HG03354 (cell line): ENCODE data around the gene INTS6.

Experiments used
- ATAC-seq: cut with Tn5 transposase; IDR thresholded peaks from one replicate; pipeline ENCODE4 v1.9.1; 2021; ENCODE audit warnings: mild to moderate bottlenecking; ENCODE audit not compliant: unreplicated experiment, poor library complexity, severe bottlenecking

INTS6 gene

DNA sequence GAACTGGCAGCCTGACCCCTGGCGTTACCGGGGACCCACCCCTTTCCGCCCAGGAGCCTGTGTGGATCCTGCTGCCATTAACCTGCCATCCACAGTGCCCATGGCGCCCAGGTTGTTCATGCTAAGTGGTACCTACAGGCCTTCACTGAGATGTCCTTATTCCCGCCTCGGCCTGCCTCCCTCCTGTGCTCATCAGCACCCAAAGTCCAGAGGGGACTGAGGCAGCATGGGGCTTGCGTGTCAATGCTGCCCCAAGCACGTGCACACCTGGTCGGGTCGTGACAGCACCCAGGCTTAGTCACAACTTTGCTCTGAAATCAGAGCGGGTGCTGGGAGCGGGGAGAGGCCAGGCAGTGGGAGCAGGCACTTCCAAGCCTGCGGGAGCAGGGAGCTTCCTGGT is 3.7 kb upstream of the INTS6 start:
- no peak for ATAC-seq

DNA sequence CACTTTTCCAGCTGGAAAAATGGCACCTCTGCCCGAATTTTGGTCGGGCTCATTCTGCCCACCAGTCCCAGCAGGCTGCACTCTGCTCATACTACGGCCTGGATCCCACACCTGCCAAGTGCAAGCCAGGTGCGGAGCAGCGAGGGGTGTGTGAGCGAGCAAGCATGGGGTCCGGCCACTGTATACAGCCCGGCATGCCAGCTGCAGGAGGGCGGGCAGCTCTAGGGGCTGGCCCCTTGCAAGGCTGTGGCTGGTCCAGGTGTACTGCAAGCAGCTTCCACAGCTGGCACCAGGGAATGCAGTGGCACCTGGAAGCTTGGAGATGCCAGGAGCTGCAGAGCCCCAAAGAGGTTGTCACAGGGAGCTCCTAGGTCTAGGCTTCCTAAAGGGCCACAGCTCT is 2.7 kb upstream of the INTS6 start:
- ATAC-seq = no peak

DNA sequence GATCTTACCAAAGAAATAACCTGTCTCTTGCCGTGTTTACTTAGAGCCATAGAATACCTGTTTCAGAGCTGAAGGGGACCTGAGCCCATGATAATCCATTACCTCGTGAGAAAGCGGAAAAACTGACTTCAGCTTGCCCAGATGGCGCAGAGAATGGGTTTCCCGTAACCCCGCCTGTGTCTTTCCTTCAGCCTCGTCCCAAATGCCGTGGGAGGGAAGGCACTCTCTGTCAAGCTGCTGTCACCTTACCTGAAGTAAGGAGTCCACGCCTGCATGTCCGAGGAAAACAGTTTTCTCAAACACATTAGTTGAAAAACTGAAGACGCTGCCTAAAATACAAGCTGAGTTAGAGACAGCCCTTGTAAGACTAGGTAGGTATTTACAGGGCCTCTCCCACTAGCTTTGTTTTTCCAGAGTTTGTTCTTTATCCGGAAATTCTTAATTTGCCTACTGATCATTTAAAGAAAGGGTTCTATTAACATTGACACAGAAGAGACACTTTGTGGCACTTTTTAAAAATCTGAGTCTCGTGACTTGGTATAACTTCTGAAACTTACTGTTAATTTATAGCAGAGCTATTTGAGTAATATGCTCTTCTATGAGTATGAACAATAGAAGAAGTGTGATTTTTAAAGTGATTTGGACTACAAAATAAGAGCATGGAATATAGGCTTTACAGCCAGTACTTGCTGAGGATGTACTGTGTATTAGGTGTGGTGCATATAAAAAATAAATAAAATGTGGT is 1.3 kb upstream of the INTS6 start:
- ATAC-seq = no peak

DNA sequence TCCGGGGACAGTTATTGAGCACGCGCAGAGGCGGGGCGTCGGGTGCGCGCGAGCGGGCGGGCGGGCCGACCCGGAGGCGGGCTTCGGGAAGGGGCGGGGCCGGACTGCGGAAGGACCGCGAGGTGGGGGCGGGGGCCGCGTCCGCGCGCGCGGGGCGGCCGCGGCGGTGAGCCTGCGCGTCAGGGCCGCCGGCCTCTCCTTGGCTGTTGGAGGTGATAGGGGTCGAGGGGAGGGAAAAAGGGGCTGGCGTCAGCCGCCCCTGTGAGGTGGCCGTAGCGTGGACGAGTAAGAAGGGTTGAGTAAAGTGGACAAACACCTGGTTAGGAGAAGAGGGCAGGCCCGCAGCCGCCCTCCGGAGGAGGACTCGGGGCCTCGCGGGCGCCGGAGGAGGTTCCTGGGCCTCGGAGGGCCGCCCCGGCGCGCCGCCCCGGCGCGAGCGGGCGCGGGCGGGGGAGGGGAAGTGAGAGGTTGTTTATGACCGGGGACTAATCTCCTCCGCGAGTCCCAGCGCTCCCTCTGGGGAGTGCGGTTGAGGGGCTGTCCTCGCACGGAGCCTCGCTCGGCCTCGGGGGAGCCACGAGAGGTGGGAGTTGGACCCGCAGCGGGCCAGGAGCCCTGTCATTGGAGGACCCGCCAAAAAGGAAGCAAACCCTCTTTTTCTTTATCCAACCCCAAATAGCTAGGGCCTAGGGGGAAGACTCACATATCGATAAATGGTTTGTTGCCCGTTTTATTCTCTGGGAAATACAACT is 547 bp upstream of the INTS6 start:
- peak; percentile 40 for ATAC-seq

DNA sequence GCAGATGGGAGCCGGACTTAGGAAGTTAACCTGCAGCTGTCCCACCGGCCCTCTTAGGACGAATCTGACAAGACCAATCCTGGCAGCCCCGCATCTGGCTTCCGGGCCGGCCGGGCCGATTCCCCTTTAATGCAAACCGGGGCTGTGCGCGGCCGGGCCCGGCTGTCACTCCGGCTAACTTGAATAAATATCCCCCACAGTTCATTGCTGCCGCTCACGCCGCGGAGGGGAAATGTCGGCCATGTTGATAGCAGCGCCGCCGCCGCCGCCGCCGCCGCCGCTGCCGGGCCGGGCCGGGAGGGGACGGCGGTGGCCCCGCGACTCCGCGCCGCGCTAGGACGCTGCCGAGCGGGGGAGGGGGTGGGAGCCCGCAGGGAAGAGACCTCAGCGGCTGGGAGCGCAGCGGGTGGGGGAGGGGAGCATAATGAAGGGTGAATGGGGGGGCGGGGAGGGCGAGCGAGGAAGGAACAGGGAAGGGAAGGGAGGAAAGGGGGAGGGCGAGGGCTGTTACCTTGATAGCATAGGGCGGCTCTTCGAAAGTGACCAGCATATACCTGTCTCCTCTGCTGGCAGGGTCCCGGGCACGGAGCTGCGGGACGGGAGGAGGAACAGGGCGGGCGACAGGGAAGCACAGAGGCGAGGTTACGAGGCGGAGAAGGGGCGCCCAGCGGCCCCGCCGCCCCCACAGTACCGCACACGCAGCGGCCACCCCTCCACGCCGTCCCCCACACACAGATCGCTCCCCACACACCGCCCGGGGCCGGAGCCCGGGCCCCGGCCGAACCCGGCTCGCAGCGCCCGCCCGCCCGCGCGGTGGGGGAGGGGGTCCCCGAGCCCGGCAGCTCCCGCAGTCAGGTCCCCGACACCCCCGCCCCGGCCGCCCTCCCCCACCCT is 1.1 kb downstream of the INTS6 start:
- ATAC-seq = peak; percentile 41

DNA sequence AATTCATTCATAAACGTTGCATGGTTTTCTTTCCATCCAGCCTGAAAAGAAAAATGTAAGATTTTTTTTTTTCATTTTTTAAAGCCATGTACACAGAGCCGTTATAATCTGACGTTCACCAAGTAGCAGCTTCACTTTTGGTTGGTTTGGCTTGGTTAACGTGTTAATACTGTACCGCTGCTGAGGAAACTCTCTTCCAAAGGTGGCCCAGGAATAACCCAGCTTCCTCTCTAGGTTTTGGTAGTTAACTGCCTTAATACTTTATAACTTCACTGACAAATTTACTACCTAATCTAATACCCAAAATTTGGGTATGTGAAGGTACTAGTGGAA is 1.7 kb downstream of the INTS6 start:
- ATAC-seq = no peak

DNA sequence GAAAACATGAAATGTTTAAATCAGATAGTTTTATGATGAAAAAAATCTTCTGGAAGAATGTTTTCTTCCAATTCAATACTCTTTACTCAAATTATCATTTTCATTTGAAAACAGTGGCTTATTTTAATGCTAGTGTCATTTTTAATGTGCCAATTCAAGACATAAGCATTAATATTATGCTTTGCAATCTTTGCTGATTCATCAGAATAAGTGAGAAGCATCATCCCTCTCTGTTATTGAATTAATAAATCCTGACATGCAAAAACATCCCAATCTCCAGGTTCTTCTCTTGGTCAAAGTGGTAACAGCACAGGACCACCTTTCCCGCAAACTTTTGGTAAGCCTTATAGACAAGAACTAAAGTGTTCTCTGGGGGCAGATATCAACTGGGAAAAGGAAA is 3.8 kb downstream of the INTS6 start:
- no peak for ATAC-seq

DNA sequence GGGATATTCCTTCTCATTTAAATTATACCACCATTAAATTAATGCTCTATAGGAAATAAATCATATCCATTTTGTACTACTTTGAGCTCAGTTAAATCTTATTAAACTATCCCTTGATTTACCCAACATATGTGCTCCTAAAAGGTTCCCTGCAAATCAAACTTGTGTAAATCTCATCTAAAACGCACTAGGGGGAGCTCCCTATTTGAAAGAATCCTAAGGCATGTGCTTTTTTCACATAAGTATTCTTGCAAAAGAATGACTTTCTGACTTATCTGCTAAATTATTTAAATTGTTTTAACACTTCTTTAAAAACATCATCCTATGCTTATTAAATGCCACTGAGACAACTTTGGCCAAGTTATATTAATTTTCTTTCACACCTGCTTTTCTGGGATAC is 7.9 kb downstream of the INTS6 start:
- no peak for ATAC-seq

DNA sequence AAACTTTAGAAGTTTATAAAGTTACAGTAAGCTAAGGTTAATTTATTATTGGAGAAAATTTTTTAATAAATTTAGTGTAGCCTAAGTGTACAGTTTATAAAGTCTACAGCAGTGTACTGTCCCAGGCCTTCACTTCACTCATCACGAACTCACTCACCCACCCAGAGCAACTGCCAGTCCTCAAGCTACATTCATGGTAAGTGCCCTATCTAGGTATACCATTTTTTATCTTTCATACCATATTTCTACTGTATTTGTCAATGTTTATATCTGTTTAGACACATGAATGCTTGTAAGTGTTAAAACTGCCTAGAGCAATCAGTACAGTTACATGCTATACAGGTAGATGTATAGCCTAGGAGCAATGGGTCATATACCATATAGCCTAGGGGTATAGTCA is 12.5 kb downstream of the INTS6 start:
- ATAC-seq = no peak

DNA sequence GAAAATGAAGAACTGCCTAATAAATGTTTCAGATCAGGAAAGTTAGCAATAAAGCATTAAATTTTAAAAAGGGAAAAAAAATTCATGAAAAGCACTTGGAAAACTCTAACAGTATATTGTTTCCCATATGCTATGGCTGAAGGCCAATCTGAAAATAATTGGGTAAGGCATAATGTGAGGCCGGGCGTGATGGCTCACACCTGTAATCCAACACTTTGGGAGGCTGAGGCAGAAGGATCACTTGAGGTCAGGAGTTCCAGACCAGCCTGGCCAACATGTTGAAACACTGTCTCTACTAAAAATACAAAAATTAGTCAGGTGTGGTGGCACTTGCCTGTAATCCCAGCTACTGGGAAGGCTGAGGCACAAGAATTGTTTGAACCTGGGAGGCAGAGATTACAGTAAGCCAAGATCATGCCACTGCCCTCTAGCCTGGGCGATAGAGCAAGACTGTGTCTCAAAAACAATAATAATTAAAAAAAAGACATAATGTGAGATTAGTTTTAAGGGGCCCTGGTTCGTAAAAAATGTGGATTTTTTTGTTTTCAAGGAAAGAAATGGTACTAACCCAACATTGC is 15.2 kb downstream of the INTS6 start:
- ATAC-seq = no peak

DNA sequence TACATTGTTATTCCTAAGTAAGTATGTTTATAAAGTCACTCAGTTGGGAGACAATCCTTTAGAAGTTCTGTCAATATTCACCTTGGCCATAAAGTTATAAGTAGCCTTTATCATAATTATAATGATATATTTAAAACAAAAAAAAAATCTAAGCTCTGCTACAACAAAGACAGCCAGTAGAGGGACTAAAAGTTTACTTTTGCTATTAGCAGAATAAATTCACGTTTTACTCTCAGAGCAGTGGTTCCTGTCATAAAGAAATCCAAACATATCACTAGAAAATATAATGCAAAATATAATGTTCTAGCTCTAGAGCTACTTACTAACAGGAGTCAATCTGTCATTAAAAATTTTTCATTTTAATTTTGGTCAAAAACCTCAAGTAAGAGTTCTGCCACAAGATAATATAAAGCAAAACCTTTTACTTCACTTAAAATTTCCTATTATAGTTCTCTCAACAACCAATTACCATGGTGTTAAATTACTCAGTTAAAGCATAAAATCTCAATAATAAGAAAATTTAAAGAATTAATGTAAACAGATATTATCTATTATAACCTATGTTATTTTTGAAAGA is 17.7 kb downstream of the INTS6 start:
- no peak for ATAC-seq

DNA sequence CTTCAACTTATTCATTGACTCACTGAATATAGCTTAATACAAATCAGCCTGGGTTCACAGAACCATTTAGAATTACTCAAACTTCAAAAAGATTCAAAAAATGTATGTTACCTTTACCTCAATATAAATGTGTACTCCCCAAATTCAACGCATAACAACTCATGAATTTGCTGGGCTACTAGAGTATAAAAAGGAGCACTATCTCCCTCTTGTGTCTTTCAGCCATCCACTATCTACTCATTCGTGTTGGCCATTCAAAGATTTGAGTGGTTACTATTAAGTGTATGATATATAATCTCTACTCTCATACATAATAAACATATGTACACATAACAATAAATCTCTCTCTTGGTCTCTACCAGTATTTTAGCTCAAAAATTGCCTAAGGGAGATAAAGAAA is 20.3 kb downstream of the INTS6 start:
- ATAC-seq = no peak

DNA sequence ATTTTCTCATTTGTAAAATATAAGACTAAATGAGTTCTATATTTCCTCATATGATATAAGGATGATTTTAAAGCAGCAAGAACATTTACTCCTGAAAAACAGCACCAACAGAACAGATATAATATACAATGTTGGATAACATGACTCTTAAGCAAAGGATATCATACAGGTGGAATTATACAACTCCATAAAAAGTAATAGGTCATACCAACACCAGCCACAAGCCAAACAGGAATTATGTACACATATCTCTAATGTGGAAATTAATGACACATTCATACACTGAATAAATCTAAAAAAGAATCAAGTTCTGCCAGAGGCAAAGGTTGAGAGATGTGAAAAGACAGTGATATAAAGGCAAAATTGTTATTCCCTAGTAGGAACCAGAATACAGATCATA is 25.9 kb downstream of the INTS6 start:
- ATAC-seq = no peak

DNA sequence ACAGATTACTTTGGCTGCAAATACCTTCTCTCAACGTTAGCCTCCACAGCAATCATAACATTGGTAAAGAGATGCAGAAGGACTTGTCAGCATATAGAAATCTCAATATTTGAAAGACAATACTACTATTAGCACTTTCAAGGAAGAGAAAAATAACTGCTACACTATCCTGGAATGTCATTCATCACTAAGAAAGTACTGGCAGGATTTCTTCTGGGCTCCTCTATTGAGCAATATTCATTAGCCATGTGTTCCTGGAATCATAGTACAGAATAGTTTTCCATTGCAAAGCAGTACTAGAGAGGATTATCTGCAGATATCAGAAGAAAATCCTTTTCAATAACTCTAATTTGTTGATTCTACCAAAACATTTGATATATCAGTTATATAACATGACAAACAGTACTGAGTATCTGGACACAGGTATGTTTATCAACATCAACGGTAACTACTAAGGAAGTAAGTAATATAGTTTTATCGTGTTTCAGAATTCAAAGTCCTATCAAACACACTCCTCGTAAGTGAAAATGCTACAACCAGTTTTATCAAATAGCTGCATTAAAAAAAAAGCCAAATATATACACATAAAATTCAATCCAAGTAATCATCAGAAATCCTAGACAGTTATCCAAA is 27.3 kb downstream of the INTS6 start:
- ATAC-seq = no peak

DNA sequence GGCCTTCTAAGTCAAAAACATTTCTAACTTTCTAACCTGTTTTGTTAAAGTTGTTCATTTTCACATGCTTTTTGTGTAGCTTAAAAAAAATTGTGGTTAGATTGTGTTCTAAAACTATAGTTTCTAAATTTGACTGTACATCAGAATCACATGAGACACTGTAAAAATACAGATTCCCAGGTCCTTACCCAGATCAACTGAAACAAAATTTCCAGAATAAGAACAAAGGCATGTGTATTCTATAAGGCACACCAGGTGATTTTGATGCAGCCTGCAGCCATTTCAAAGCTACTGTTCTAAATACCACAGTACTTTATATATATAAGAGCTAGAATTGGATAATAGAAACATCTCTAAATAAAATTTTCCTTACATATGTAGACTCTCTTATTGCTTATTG is 29.1 kb downstream of the INTS6 start:
- no peak for ATAC-seq

DNA sequence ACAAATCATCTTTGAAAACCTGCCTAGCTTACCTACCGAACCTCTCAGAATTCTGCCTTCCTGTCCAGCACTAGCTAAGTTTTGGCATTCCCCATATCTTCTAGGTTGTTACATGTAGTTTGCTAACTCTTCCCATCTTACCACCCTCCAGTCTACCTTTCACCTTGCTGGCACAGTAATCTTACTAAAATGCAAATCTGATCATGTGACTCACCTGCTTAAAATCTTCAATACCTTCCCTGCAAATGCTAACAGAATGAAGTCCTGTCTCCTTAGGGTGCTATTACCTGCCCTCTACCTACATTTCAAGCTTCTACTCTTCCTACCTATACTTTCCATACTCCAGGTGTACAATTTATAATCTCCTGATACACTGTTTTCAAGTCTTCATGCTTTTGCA is 30.4 kb downstream of the INTS6 start:
- ATAC-seq = no peak

DNA sequence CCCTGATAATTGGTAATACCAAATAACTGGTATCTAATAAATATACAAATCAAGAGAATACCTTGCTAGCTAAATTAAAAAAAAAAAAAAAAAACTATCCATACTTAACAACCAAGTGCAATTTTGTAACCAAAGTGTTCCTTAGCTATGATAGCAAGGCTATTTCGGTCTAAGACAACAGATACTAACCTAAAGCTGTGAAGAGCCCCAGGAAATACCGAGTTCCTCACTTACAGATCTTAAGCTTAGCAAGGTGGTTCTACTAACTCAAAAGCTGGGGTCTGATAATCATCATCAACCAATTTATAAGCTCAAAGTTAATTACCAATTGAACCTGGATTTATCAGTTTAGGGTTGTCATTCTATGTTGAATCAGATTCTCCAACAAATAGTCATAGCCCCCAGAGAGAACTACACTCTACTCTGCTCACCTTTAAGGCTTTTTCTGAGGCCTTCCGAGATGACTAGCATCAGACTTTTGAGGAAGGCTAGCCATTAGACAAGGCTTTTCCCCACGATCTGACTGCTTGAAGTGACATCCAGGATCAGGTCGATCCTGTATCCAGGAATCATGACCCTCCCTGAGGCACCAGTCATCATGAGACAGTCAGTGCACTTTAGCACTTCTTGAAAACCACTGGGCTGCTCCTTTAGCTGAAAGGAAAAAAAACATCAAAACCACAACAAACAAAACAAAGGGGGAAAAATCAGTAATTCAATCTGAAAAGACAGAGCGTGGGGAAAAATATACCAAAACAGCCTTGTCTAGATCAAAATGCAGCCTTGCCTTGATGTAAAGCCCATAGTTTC is 31.9 kb downstream of the INTS6 start:
- no peak for ATAC-seq

DNA sequence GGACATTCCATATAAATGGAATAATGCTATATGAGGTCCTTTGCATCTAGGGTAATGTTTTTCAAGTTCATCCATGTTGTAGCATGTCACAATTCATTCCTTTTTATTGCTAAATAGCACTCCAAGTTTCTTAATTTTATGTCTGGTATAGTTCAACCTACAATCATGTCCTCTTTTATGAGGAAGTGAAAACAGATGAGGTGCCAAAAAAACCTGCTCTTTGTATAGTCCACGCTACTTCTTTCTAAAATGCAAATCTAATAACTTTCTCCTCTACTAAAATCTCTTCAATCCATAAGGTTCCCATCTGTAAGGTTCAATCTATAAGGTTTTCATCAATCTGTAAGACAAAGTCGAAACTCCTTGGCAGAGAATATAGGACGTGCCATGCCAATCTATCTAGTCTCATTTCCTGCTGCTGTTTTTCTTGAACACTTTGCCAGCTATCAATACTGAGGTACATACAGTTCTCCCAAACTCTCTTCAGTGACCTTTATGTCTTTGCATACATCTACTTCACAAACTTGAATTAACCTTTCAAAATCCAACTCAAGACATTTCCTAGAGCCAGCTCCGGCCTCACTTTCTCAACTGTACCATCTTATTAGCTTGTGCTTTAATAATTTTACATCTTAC is 33.7 kb downstream of the INTS6 start:
- peak; percentile 71 for ATAC-seq
